ENCODE data around the gene EVA1A. TPM values are rescaled to one million over a fixed set of nuclear protein-coding genes. Genes with fewer than 3 reads are reported as not detected.

The EVA1A gene
- total RNA-seq, 1 donor from 2014 or later = not detected

GRCh38 chr2:75592030-75592429 is 31.3 kb upstream of the EVA1A start:
- Mint-ChIP-seq H3K9me3 (ENCODE audit: unreplicated experiment) (no peaks in the 10 kb centered on the region), H3K27me3 (ENCODE audit: unreplicated experiment) (peaks cover 2% of the 10 kb centered on the region), H3K4me3 (ENCODE audit: unreplicated experiment) (no peak overlapping the region), H3K4me1 (ENCODE audit: low read depth, unreplicated experiment) (no peaks in the 10 kb centered on the region), H3K27ac (ENCODE audit: unreplicated experiment) (no peak overlapping the region), H3K36me3 (ENCODE audit: unreplicated experiment) (no peaks in the 10 kb centered on the region)
- no peak for DNase-seq
- no peak for TF ChIP-seq CTCF (IDR thresholded peaks at IDR 0.05; ENCODE audit: partially characterized antibody, unreplicated experiment)

GRCh38 chr2:75589391-75590105 is 28.8 kb upstream of the EVA1A start:
- no peak for DNase-seq
- Mint-ChIP-seq H3K27me3 (ENCODE audit: unreplicated experiment) (peaks cover 2% of the 10 kb centered on the region), H3K4me3 (ENCODE audit: unreplicated experiment) (no peak overlapping the region), H3K9me3 (ENCODE audit: unreplicated experiment) (no peaks in the 10 kb centered on the region), H3K4me1 (ENCODE audit: low read depth, unreplicated experiment) (no peaks in the 10 kb centered on the region), H3K27ac (ENCODE audit: unreplicated experiment) (no peak overlapping the region), H3K36me3 (ENCODE audit: unreplicated experiment) (no peaks in the 10 kb centered on the region)
- no peak for TF ChIP-seq CTCF (IDR thresholded peaks at IDR 0.05; ENCODE audit: partially characterized antibody, unreplicated experiment)

- H3K27me3 Mint-ChIP-seq (ENCODE audit: unreplicated experiment) = peaks cover 2% of the 10 kb centered on the region
- no peak overlapping the region for H3K4me3 Mint-ChIP-seq (ENCODE audit: unreplicated experiment)
- no peaks in the 10 kb centered on the region for H3K9me3 Mint-ChIP-seq (ENCODE audit: unreplicated experiment)
- no peaks in the 10 kb centered on the region for H3K36me3 Mint-ChIP-seq (ENCODE audit: unreplicated experiment)
- no peak overlapping the region for H3K27ac Mint-ChIP-seq (ENCODE audit: unreplicated experiment)
- H3K4me1 Mint-ChIP-seq (ENCODE audit: low read depth, unreplicated experiment) = no peaks in the 10 kb centered on the region
- no peak for DNase-seq
- no peak for TF ChIP-seq CTCF (IDR thresholded peaks at IDR 0.05; ENCODE audit: partially characterized antibody, unreplicated experiment)
Measured at GRCh38 chr2:75587954-75588587, 27.3 kb upstream of the EVA1A start.

GRCh38 chr2:75586971-75587370 is 26.2 kb upstream of the EVA1A start:
- no peak for DNase-seq
- Mint-ChIP-seq H3K9me3 (ENCODE audit: unreplicated experiment) (no peaks in the 10 kb centered on the region), H3K36me3 (ENCODE audit: unreplicated experiment) (no peaks in the 10 kb centered on the region), H3K27ac (ENCODE audit: unreplicated experiment) (no peak overlapping the region), H3K4me1 (ENCODE audit: low read depth, unreplicated experiment) (no peaks in the 10 kb centered on the region), H3K27me3 (ENCODE audit: unreplicated experiment) (peaks cover 2% of the 10 kb centered on the region), H3K4me3 (ENCODE audit: unreplicated experiment) (no peak overlapping the region)
- no peak for TF ChIP-seq CTCF (IDR thresholded peaks at IDR 0.05; ENCODE audit: partially characterized antibody, unreplicated experiment)

GRCh38 chr2:75582840-75583239 is 22.1 kb upstream of the EVA1A start:
- no peak overlapping the region for H3K4me3 Mint-ChIP-seq (ENCODE audit: unreplicated experiment)
- no peaks in the 10 kb centered on the region for H3K4me1 Mint-ChIP-seq (ENCODE audit: low read depth, unreplicated experiment)
- no peaks in the 10 kb centered on the region for H3K36me3 Mint-ChIP-seq (ENCODE audit: unreplicated experiment)

More at GRCh38 chr2:75582840-75583239, 22.1 kb upstream of the EVA1A start:
- no peak overlapping the region for H3K27ac Mint-ChIP-seq (ENCODE audit: unreplicated experiment)
- no peak for TF ChIP-seq CTCF (IDR thresholded peaks at IDR 0.05; ENCODE audit: partially characterized antibody, unreplicated experiment)
- peaks cover 2% of the 10 kb centered on the region for H3K27me3 Mint-ChIP-seq (ENCODE audit: unreplicated experiment)
- no peaks in the 10 kb centered on the region for H3K9me3 Mint-ChIP-seq (ENCODE audit: unreplicated experiment)
- no peak for DNase-seq
